ENCODE measurements around the gene PEBP1.

Gene PEBP1

DNA sequence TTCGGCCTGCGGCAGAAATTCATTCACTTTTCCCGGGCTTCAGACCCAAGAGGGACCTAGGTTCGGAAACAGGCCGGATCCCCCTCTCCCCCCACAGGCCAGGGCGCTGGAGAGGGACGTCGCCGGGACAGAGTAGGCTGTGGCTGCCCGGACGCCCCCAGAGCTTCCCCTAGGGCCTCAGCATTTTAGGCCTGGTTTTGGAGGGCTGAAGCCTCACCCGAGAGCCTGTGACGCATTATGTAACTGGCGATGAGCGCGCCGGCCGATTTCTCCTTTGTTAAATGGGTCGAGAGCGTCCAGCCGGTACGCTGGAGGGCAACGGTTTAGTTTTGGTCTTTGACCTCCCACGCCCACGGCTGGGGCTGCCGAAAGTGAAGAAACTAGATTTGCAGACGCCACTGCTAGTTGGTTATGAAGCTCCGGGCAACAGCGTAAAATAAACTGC is 657 bp downstream of the PEBP1 start:
- DNase-seq = peak; percentile 80 to 87 (median 84)

DNA sequence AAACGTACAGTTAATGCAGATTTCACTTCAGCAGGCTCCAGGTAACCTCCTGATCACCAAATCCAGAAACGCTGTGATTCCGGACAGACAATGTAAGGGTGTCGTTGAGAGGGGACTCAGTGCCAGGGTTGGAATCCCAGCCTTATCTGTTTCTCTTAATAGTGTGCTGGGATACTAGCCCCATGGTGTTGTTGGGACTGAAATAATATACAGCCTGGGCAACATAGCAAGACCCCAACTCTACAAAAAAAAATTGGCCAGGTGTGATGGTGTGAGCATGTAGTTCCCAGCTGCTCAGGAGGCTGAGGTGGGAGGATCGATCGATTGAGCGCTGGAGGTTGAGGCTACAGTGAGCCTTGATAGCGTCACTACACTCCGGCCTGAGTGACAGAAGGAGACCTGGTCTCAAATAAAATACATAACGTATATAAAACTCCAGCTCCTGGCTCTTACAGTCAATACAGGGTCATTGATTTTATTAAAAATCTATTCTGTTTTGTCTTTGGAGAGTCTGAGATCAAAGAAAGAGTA is 1.3 kb downstream of the PEBP1 start:
- DNase-seq = no peak

DNA sequence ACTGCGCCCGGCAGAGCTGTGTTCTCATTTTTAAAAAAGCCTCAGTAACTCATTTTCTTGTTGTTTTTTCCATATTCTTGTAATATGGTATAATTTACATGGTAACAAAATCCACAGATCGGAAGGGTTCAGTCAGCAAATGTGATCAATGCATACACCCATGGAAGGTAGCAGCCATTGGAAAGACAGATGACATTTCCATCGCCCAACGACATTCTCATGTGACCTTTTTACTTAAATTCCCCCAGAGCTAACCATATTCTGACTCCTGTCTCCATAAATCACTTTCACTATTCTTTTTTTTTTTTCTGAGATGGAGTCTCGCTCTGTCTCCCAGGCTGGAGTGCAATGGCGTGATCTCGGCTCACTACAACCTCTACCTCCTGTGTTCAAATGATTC is 4.9 kb downstream of the PEBP1 start:
- DNase-seq = no peak

DNA sequence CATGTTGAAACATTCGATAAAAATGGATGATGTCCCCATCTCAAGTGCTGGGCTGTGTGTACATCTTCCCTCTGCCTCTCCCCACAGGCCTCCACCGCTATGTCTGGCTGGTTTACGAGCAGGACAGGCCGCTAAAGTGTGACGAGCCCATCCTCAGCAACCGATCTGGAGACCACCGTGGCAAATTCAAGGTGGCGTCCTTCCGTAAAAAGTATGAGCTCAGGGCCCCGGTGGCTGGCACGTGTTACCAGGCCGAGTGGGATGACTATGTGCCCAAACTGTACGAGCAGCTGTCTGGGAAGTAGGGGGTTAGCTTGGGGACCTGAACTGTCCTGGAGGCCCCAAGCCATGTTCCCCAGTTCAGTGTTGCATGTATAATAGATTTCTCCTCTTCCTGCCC is 8.6 kb downstream of the PEBP1 start:
- DNase-seq = no peak

DNA sequence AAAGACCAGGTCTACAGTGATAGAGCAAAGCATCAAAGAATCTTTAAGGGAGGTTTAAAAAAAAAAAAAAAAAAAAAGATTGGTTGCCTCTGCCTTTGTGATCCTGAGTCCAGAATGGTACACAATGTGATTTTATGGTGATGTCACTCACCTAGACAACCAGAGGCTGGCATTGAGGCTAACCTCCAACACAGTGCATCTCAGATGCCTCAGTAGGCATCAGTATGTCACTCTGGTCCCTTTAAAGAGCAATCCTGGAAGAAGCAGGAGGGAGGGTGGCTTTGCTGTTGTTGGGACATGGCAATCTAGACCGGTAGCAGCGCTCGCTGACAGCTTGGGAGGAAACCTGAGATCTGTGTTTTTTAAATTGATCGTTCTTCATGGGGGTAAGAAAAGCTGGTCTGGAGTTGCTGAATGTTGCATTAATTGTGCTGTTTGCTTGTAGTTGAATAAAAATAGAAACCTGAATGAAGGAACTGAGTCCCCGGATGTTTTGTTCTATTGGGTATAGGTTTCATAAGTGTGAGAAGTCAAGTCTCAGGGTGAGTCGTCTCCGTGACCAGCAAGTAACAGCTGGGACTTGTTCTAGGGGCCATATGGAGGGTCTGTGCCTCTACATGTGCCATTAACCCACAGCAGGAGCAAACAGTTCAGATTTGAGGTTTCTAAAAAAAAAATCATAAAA is 9.3 kb downstream of the PEBP1 start:
- no peak for DNase-seq

DNA sequence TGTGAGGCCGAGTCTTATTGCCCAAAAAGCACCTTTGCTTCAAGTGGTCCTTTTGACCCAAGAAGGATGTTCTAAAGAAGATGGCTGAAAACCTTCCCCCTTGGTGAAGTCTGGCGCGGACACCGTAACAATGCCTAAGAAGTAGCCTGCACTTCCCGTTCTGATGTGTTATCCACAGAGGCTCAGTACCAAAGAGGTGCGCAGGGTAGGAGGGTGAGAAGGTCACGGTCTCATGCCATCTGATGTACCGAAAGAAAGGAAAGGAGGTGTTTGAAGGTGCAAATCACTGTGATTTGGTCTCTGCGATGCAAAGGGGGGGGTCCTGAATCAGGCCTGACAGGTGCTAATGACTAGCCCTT is 9.9 kb downstream of the PEBP1 start:
- no peak for DNase-seq

DNA sequence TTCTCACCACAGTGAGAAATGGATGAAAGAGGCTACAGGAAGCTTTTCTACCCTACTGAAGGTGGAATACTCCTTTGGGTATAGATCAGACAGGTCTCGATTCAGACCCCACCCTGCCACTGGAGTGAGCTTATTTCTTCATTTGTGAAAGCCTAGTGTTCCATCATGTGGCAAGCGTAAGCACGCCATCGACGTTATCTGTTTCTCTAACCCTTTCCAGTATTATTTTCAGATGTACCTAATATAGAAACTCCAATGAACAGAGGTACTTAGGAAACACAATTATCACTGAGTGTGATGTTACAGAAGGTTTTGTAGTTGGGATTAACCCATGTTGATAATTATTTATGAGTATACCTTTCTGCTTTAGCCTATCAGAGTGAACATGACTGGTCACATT is 12.4 kb downstream of the PEBP1 start:
- no peak for DNase-seq

DNA sequence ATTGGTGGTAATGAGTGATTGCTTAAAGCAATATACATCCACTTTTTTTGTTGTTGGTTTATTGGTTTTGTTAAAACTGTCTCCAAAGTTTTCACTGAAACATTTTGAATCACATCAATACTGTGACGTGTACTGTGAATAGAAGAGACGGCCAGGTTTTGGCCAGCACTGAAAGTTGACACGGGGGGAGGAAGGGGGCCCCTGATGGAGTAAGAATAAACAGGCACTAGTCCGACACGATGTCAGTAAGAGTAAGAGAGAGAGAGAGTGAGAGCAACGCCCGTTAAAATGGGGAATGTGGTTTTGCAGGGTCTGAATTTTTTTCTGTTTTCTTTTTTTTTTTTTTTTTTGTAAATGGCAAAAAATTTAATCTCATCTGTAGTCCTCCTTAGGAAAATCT is 14.7 kb downstream of the PEBP1 start:
- DNase-seq = no peak

DNA sequence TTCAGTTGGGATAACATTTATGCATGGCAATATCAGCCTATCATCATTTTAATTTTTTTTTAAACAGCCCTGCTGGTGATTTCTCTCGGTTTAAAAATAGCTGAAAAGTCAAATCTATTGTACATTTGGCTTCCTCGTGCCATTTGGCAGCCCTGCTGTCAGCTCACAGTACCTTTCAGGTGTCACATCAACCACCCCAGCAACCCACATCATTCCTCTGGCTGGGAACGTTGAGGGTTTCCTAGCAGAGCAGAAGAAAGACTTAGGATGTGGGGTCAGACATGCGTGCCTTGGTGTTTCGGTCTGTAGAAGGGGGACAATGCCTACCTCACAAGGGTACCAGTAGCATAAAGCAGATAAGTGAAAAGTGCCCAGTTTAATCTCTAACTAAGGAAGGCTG is 15.8 kb downstream of the PEBP1 start:
- no peak for DNase-seq

DNA sequence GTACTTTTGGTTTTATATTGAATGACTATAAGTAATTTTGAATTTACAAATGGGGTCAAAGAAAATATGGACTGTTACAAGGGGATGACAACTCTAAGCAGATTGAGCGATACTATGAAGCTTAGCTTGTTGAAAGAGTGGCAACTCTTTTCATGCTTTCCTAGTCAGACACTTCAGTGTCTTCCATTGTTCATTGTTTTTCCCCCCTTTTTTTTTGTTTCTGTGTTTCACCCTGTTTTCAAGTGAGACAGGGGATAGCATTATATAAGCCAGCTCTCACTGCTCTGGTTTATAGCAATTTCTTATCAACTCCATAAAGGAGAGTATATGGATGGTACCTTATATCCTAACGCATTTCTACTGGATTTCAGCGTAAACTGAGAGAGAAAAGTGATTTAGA is 24.6 kb downstream of the PEBP1 start:
- DNase-seq = no peak

DNA sequence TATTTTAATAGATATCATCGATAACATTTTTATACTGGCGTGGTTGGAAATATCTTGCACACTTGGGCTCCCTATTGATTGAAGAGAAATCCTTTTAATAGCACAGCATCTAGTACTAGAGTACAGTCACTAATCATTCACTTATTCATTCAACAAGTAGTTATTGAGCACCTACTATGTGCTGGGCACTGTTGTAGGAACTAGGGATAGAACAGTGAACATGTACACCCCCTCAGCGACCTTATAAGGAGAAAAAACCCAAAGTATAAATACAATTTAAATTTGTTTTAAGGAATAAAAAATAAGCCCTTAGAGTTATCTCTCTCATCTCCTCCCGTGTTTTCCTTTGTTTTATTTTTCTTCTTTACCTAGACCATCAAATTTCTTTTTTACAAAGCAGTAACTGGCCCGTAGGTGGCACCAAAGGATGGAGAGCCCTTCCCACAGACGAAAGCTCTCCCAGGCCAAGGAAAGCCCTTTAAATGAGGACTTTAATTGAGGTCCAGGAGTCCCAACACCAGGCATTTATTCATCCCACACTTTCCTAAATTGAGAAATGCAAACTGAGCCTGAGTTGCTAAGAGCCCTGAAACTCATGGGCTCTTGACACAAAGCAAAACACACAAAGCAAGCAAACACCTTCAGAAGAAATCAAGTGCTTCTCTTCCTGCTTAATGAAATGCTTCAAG is 29.0 kb downstream of the PEBP1 start:
- DNase-seq = peak in 1 of 4 experiments; percentile 14

DNA sequence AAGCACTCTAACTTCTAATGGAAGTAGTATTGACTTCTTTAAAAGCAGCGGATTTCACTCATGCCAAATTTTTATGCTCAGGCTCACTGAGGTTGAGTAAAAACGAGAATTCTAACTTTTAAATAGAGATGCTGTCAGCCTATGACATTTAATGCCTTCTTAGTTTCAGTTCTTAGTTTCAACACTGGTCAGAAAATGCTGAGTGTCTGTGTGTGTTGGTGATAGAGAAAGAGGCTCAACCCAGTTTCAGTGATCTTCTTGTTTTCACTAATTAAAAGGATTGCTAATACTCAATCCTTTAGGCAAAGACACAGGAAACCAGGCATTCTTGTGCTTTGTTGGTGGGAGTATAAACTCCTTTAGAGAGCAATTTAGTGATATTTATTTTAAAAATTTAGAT is 31.0 kb downstream of the PEBP1 start:
- no peak for DNase-seq

DNA sequence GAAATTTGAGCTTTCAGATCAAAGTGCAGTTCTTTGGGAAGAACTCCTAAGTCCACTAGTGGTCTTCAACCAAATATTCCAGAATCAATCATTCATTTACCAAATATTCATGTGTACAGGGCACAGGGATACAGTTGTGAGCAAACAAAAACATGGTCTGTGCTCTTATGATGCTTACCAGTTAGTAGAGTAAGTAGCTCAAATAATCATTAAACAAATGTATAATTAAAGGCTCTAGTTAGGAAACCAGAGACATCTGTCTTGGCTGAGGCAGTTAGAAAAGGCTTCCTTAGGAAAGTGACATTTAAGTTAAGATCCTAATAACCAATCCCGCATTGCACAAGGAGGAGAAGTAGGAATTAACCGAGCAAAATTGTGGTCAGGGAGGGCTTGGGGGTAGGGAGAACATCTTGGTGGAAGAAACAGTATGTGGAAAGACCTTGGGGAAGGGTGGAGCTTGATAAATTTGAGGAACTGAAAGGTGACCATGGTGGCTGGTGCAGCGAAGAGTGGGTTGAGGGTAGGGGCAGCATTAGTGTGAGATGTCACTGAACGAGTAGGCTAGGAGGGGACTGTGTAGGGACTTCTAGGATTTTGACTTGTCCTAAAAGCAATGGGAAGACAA is 40.0 kb downstream of the PEBP1 start:
- DNase-seq = peak; percentile 78 to 91 (median 88)

DNA sequence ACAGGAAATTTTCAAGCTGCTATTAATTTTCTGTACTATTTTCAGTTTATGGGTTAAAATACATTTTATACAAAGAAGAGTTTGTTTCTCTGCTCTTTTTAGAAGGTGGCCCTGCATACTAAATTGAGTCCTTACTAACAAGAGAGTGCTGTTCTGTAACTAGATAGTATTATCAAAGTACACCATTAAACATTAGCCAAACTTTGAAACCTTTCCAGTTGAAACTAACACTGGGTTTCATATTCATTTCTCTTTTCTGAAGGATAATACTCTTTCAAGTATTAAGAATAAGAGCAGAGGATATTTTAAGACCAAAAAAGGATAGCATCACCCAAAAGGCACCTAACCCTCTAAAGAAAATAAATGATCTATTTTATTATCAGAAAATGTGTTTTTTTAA is 47.2 kb downstream of the PEBP1 start:
- no peak for DNase-seq

DNA sequence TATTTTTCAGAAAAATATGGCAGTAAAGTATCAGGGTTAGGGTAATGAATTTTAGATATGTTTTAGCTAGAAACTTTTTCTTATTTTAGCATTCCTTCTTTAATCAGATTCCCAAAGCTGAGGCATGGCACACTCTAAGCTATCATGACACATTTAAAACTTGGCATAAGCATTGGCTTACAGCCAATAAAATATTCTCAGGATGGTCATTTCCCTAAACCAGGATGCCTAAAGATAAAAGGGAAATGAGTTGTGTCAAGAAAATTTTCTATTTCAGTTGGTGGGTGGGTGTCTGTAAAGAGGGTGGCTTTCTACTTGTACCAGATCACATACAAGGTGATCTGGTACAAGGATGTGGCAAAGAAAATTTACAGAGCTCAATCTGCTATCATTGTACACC is 47.8 kb downstream of the PEBP1 start:
- DNase-seq = peak in 2 of 4 experiments; percentile 34 to 42

DNA sequence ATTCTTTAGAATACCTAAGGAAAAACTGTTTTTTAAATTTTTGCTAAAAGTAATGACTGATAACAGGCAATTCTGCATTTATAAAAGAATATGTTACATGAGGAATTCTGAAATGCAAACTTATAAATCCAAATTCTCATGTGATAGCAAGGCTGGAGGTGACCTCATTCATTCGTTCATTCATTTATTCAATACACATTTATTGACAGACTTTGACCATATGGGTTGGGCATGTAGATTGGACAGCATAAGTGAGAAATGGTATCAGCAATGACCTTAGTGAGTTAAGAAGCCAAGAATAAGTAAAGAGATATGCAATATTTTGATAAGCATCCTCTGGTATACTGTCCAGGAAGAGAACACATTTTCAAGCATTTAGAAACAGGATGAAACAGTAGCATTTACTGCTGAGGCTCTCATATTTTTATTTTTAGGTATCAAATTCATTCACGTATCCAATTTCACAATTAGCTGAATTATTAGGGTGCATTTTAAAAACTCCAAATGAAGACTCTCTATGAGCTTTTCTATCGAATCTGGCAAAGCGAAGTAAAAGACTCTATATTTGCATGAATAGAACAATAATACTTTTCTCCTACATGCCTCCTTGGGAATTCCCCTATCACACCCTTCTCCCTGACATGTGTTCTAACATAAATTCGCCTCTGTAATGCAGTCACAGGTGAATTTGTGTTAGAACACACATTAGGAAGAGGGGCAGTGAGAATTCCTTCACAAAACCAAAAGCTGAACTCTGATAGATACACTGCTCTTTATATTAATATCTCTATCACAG is 49.9 kb downstream of the PEBP1 start:
- no peak for DNase-seq

DNA sequence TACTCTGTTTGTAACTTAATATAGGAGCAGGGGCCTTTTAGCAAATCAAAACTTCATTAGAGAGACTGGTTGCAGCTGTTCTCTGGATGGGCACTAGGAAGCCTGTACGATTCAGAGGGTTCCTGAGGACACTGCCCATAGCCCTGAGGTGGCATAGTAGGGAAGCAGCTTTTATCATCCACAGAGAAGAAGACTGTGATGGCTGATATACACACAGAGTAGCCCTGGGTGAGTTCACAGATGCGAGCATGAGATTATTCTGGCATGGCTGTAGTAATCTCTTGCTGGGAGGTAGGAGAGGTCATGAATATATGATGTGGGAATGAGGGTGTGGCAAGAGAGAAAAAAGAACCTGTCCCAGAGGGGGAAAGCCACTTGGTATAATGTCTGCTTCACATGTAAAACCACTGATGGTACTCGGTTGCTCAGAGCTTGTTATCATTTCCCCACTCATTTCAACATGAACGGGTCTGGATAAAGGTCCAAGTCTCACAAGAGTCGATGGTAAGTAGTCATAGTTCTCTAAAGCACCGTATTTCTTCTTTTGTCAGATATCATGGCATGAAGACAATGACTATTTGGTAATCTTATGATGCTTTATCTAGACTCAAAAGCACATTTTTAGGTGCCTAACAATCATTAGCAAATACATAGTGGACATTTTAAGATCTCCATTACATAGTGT is 52.0 kb downstream of the PEBP1 start:
- DNase-seq = no peak

DNA sequence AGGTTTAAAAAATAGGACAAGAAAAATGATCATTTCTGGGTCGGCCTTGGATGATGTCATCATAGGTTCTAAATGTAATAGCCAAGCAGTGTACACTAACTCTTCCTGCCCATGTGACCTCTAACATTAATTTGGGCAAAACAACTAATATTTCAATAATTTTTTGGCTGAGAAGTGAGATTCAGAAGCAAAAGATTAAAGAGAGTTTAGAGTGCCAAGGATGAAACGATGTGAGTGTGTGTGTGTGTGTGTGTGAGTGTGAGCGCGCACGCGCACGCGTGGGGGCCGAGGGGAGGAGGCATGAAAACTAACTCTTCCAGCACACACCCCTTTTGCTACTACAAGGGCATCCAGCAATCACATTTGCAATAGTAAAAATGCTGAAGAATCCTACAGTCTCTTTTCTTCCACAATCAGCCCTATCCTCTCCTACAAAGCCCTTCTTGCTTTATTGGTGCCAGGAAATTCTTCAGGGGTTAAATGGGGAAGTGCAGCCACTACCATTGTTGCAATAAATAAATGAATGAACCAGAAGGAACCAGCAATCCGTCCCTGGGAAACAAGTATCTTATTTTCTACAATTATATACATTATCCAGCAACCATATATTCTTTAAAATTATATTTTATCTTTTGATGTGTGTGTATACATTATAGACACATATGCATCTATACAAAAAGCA is 52.9 kb downstream of the PEBP1 start:
- DNase-seq = peak in 2 of 4 experiments; percentile 15 to 28

DNA sequence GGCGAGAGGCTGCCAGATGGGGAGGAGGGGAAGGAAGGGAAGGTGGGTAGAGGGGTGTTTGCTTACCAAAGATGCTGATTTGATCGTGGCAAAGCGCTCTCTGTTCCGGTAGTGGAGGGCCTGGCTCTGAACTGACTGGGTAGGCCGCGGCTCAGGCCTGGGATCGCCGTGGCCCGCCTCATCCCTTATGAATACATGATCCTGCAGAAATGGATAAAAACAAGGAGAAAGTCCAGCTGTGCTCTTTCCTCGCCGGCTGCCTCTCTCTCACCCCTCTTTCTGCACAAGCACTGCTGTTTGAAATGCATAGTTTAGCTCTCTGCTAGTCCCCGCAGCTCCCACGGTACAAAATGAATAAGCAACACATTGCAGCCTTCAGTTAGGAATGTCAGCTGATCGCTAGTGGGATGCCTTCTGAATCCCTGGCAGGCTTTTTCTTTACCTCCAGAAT is 53.8 kb downstream of the PEBP1 start:
- no peak for DNase-seq

DNA sequence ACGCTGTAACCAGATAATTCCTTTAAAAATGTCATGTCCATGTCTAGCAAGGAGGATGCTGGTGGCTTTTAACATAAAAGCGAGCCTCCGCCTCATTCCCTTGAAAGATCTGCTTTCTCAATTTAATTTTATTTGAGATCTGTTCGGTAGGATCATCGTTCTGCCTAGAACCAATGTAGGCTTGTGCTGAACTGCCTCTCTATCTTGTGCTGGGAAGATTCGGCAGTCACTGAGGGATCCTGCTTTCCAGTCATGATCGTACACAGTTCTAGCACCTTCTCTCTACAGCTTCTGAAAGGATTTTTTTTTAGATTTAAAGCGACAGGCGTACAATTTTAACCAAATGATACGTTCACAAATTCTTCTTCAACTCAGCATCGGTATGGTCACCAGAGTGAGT is 54.3 kb downstream of the PEBP1 start:
- DNase-seq = no peak

DNA sequence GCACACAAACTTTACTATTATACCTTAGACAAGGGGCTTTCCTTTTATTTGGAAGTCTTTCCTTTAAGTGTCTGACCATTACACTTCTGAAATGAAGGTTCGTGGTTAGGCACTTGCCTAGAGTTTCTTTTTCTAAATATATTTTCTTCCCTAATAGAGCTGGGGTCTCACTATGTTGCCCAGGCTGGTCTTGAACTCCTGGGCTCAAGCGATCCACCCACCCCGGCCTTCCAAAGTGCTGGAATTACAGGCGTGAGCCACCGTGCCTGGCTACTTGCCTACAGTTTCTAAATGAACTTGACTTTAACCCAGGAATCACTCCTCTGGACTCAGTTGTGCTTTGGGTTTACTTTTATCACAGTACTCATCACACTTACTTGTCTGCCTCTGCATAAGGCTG is 57.6 kb downstream of the PEBP1 start:
- DNase-seq = no peak

DNA sequence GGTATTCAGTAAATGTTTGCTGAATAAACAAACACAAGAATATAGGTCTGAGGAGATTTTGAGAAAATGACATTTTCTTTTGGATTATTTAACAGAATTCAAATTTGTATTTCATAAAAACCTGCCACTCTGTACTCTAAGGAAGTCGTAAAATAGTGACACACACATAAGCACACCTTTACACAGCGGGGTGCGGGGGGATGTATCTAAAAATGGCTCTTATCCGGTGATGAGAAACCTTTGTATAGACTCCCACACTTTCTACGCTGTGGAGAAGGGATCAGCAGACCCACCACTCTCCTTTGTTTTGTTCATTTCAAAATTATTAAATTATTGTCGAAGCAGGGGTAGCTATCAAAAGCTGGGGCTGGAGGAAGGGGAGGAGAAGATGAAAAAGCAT is 58.0 kb downstream of the PEBP1 start:
- no peak for DNase-seq
